Fibroblast of pulmonary artery (primary cell): ENCODE measurements around the gene NDUFB2.
A peak's percentile ranks its signal among the peaks of the same experiment; 100 is the strongest.

Source experiments
- DNase-seq: peaks from one replicate; pipeline ENCODE4 v3.0.0-alpha.2; 2010; ENCODE audit warnings: low read depth
- H3K4me3 ChIP-seq: replicated peaks from 2 replicates; pipeline ENCODE4 v1.5.1; 2011; ENCODE audit warnings: low read depth, mild to moderate bottlenecking, control low read depth, low read length, moderate library complexity
- CTCF ChIP-seq: IDR thresholded peaks from 2 replicates; pipeline ENCODE4 v1.5.1; 2011; ENCODE audit warnings: mild to moderate bottlenecking, control low read depth, low read length, inconsistent platforms; ENCODE audit errors: missing control alignments

Gene NDUFB2

DNA sequence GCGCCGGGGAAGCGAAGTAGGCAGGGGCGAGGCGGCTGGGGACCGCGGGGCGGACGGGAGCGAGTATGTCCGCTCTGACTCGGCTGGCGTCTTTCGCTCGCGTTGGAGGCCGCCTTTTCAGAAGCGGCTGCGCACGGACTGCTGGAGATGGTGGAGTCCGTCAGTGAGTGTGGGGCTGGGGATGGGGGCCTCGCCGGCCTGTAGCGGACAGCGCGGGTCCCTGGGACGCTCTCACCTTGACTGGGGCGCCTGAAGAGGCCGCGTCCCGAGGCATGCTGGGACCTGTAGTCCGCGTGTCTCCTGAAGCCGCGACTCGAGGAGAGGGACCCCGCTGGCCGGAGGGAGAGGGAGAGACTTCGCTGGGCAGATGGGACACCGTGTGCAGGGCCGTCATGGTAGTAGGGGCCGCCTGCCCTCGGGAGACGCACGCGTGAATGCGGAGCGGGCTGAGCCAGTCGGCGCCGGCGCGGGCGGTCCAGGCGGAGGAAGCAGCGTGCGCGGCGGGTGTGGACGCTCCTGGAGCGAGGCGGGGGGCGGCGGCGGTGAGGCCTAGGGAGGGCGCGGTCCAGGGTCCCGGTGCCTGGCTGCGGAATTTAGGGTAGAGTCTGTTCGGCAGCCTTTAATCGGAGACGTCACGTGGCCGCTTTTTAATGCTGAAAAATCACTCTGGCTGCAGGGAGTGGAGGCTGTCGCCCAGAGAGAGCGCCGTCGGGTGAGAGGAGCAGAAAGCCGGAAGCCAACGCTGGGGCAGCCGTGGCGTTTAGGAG is at the start of gene NDUFB2:
Gene NDUFB2 (plus strand): TSS at position 29 of the 767 bp plus-strand sequence. CDS start 37 bp downstream, at position 66.
- no peak for TF ChIP-seq CTCF
- peak within 1 kb of the TSS; percentile 89 for H3K4me3 ChIP-seq
- DNase-seq = peak; percentile 77

- peak; percentile 35 for DNase-seq
- peak; percentile 66 for TF ChIP-seq CTCF
- H3K4me3 ChIP-seq = no peak overlapping the region
These were observed 49.4 kb upstream of the NDUFB2 start for GRCh38 chr7:140646931-140647647.

GRCh38 chr7:140649556-140650205 is 46.8 kb upstream of the NDUFB2 start:
- no peak for TF ChIP-seq CTCF
- no peak for DNase-seq
- H3K4me3 ChIP-seq = no peak overlapping the region

GRCh38 chr7:140650367-140650766 is 46.1 kb upstream of the NDUFB2 start:
- H3K4me3 ChIP-seq = no peak overlapping the region
- TF ChIP-seq CTCF = no peak
- DNase-seq = no peak

DNA sequence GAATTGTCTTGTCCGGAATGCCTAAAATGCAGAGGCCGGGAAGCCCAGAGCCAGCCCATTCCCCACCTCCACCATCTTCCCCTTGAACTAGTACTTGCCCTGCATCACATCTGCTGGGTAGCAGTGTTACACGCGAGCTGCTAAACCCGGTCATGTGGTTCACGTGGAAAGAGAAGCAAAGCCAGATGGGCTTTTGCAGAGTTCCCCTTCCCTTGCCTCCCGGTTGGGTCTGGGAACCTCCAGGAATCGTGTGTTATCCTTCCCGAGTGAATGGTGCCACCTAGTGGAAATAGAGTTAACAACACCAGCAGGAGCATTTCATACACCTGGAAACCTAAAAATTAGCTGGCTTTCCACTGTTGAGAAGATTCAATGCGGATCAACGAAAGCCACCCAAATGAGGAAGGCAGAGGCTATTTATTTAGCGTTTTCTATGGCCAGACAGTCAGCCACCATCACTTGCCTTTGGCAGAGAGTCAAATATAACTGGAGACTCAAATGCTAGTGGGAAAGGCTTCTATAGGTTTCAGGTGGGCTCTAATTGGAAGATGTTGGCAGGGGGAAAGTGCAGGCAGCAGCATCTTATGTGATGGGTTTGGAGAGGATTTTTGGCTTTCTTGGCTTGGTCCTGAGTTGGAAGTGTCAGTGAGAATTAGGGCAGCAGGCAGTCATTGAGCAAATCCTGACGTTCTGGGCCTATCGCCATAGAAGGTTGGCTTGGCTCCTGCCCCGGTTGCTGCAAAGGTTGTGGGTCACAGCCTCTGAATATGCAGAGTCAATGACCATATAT is 43.0 kb upstream of the NDUFB2 start:
- H3K4me3 ChIP-seq = no peak overlapping the region
- TF ChIP-seq CTCF = peak; percentile 81
- DNase-seq = peak; percentile 85

GRCh38 chr7:140654109-140654387 is 42.5 kb upstream of the NDUFB2 start:
- TF ChIP-seq CTCF = no peak
- no peak overlapping the region for H3K4me3 ChIP-seq
- DNase-seq = no peak
